GM12891 (cell line): ENCODE measurements around the gene OXLD1.

Experiments
- PAX5 ChIP-seq: IDR thresholded peaks from 2 replicates; pipeline ENCODE4 v1.6.1; 2011; ENCODE audit warnings: low read length, moderate library complexity, mild to moderate bottlenecking; ENCODE audit not compliant: insufficient read depth, severe bottlenecking
- POLR2A ChIP-seq: IDR thresholded peaks from 2 replicates; pipeline ENCODE4 v1.6.1; 2011; ENCODE audit warnings: low read depth, low read length, control low read depth
- POLR2AphosphoS5 ChIP-seq: IDR thresholded peaks from 2 replicates; pipeline ENCODE4 v1.6.1; 2011; ENCODE audit warnings: low read depth, low read length, control low read depth
- SPI1 ChIP-seq: IDR thresholded peaks from 2 replicates; pipeline ENCODE4 v1.6.1; 2011; ENCODE audit warnings: low read depth, low read length, control low read depth
- TAF1 ChIP-seq: IDR thresholded peaks from 2 replicates; pipeline ENCODE4 v1.6.1; 2011; ENCODE audit warnings: low read depth, low read length, control low read depth

GRCh38 chr17:81687770-81688541, 21.6 kb upstream of the OXLD1 start:
- TF ChIP-seq TAF1 (no peak), POLR2A (no peak), POLR2AphosphoS5 (no peak), SPI1 (no peak), PAX5 (no peak)
